H1 (cell line): Measurements from ENCODE around the gene TPP1. TPM values are rescaled to one million over a fixed set of nuclear protein-coding genes. Genes with fewer than 3 reads are reported as not detected.

Experiments used
- CTBP2 ChIP-seq: IDR thresholded peaks from 2 replicates; pipeline ENCODE4 v1.7.0; 2011; ENCODE audit warnings: borderline replicate concordance, mild to moderate bottlenecking, moderate library complexity, mixed read lengths, low read length; ENCODE audit not compliant: insufficient read depth, insufficient read length
- RFX5 ChIP-seq: IDR thresholded peaks from 2 replicates; pipeline ENCODE4 v1.6.1; 2011; ENCODE audit warnings: low read depth, low read length, improper control_type of control experiment, borderline replicate concordance
- polyA plus RNA-seq, 7 experiments: library from polyadenylated mRNA; depleted of rRNA in 3 of 7; stranded (reverse) in 5 of 7; unstranded in 2 of 7; fragments of >200 nt in 5 of 7; fragments of 200-250 nt in 2 of 7; gene quantifications; 1 replicate in 5 of 7; 2 replicates in 1 of 7; 4 replicates in 1 of 7; pipeline versions ENCODE4 v1.2.1 to v1.2.3, GENCODE V29; 2011 to 2013; ENCODE audit warnings: missing spikeins in 2 of 7, mixed read lengths in 2 of 7
- total RNA-seq: library from RNA; stranded (reverse); fragmentation: NEBNext Ultra II Directional; extraction: Animal tissue kit (Norgen Biotek cat#: 25700); gene quantifications from 2 replicates; pipeline ENCODE4 v1.2.1, GENCODE V29; 2021

The TPP1 gene
- total and polyA plus RNA-seq, 2 of the 8 experiments (the other 6 are each of a cell fraction or from before 2014, with no cell fraction given), result 36.1 to 77.5 TPM

- TF ChIP-seq RFX5, result no peak
- TF ChIP-seq CTBP2, result no peak
Observed at GRCh38 chr11:6660712-6661111, 41.5 kb upstream of the TPP1 start (continued).
